SH-SY5Y (cell line): Measurements from ENCODE around the gene GID8.

ENCODE experiments used
- GATA2 ChIP-seq: IDR thresholded peaks from 2 replicates; pipeline ENCODE4 v1.6.1; 2011; ENCODE audit warnings: mild to moderate bottlenecking, low read depth, low read length
- GATA3 ChIP-seq: IDR thresholded peaks from 2 replicates; pipeline ENCODE4 v1.6.1; 2011; ENCODE audit warnings: low read depth, mild to moderate bottlenecking, low read length, moderate library complexity

- TF ChIP-seq GATA3 (no peak), GATA2 (no peak)
Measured at GRCh38 chr20:62961310-62961783, 23.4 kb downstream of the GID8 start.
